Gastroesophageal sphincter (tissue), 3 donors: ENCODE data around the gene SIX3.

Source experiments
- CTCF ChIP-seq, 4 experiments: fragments of 200-600 bp in 2 of 4; fragments of 450-650 bp in 2 of 4; sonication (generic) in 1 of 4; IDR thresholded peaks; one replicate each; pipeline ENCODE4 v1.5.1; 2017 to 2019; ENCODE audit warnings: antibody characterized with exemption in 4 of 4, mild to moderate bottlenecking in 2 of 4, moderate library complexity in 2 of 4
- EP300 ChIP-seq: sonication (generic); formaldehyde crosslinking; IDR thresholded peaks from one replicate; pipeline ENCODE4 v1.6.1; 2017; ENCODE audit warnings: antibody characterized with exemption, mild to moderate bottlenecking
- POLR2A ChIP-seq, 2 donors: fragments of 450-650 bp; IDR thresholded peaks; one replicate each; pipeline ENCODE4 v1.6.1; 2017; ENCODE audit warnings: antibody characterized with exemption in 2 of 2, mild to moderate bottlenecking in 2 of 2, moderate library complexity in 1 of 2
- POLR2AphosphoS5 ChIP-seq: sonication (generic); formaldehyde crosslinking; IDR thresholded peaks from one replicate; pipeline ENCODE4 v1.6.1; 2017; ENCODE audit warnings: antibody characterized with exemption

- TF ChIP-seq CTCF (IDR thresholded peaks at IDR 0.05) (no peak), POLR2A (IDR thresholded peaks at IDR 0.05) (no peak), POLR2AphosphoS5 (no peak), EP300 (no peak)
These were observed 8.7 kb upstream of the SIX3 start for GRCh38 chr2:44932564-44933392.
